HepG2 (cell line): ENCODE results near the gene AGK. TPM values are rescaled to one million over a fixed set of nuclear protein-coding genes. Genes with fewer than 3 reads are reported as not detected.
A peak's percentile ranks its signal among the peaks of the same experiment; 100 is the strongest.

ENCODE experiments used
- ATAC-seq: fragments of 200-7000 bp; cut with Tn5 transposase; 3 replicates; pipeline ENCODE4 v1.9.1; 2020; ENCODE audit warnings: mild to moderate bottlenecking, moderate library complexity
- BruUV-seq: library from RNA; stranded (reverse); fragments of 400-500 nt; replicated peaks from 2 replicates; lab custom pipeline; 2021; lab: Mats Ljungman, UMichigan
- CTCF ChIA-PET: fragments of 300-600 bp; formaldehyde crosslinking; extraction: SDS; loops from one replicate; lab custom pipeline; 2021; ENCODE audit warnings: low total read pairs, inconsistent platforms, low intra/inter-chr PET ratio; lab: Yijun Ruan, JAX
- POLR2A ChIA-PET: fragments of 350-600 bp; sonication (Branson Sonifier 250); formaldehyde crosslinking; loops from one replicate; lab custom pipeline; 2020; ENCODE audit warnings: antibody characterized with exemption, inconsistent platforms; lab: Yijun Ruan, JAX
- DNase-seq: peaks from one replicate; pipeline ENCODE4 v3.0.0-alpha.2; 2015; ENCODE audit warnings: low spot score
- FAIRE-seq: peaks from 3 replicates; lab custom pipeline; 2011; peaks lifted over from hg19 to GRCh38; lab: Jason Lieb, UNC
- H2AFZ ChIP-seq: one replicate; pipeline ENCODE4 v1.6.1; 2011; ENCODE audit warnings: low read length, inconsistent platforms
- H3K27ac ChIP-seq: fragments of 300-600 bp; 3 replicates; pipeline ENCODE4 v1.8.0; 2011; ENCODE audit warnings: mixed run types, mild to moderate bottlenecking, mixed read lengths, low read length, inconsistent platforms; ENCODE audit not compliant: insufficient read depth; ENCODE audit errors: extremely low read length
- H3K27me3 ChIP-seq, 2 experiments: fragments of 200-600 bp in 1 of 2; 2 replicates in 1 of 2; 3 replicates in 1 of 2; pipeline versions ENCODE4 v1.6.0 to v1.8.0; 2011; ENCODE audit warnings: low read length in 2 of 2, mild to moderate bottlenecking in 2 of 2, moderate library complexity in 2 of 2, inconsistent platforms in 1 of 2; ENCODE audit not compliant: insufficient read depth in 2 of 2, control insufficient read depth in 1 of 2
- H3K36me3 ChIP-seq, 2 experiments: fragments of 200-600 bp in 1 of 2; replicated peaks in 1 of 2; 2 replicates in 1 of 2; 3 replicates in 1 of 2; pipeline versions ENCODE4 v1.5.1 to v1.8.0; 2011; ENCODE audit warnings: low read length in 2 of 2, inconsistent platforms in 1 of 2; ENCODE audit not compliant: insufficient read depth in 2 of 2, control insufficient read depth in 1 of 2
- H3K4me1 ChIP-seq: 2 replicates; pipeline ENCODE4 v1.5.1; 2012; ENCODE audit warnings: low read length, inconsistent platforms; ENCODE audit not compliant: insufficient read depth
- H3K4me2 ChIP-seq: 2 replicates; pipeline ENCODE4 v1.6.0; 2011; ENCODE audit warnings: low read depth, low read length, inconsistent platforms
- H3K4me3 ChIP-seq, 3 experiments: fragments of 200-600 bp in 1 of 3; sonication (generic), shearing (Covaris generic) in 1 of 3; replicated peaks in 1 of 3; 2 replicates each; pipeline ENCODE4 v1.5.1; 2011 to 2016; ENCODE audit warnings: low read length in 3 of 3, inconsistent platforms in 2 of 3, low read depth in 2 of 3, mild to moderate bottlenecking in 2 of 3, control low read depth in 1 of 3, mixed read lengths in 1 of 3; ENCODE audit not compliant: insufficient read depth in 1 of 3
- H3K79me2 ChIP-seq: one replicate; pipeline ENCODE4 v1.6.1; 2011; ENCODE audit warnings: low read length, inconsistent platforms; ENCODE audit not compliant: insufficient read depth
- H3K9ac ChIP-seq: 2 replicates; pipeline ENCODE4 v1.6.0; 2011; ENCODE audit warnings: mild to moderate bottlenecking, low read depth, low read length, inconsistent platforms; ENCODE audit not compliant: insufficient read depth
- H3K9me3 ChIP-seq: 2 replicates; pipeline ENCODE4 v1.5.1; 2012; ENCODE audit warnings: mild to moderate bottlenecking, low read length
- H4K20me1 ChIP-seq: 2 replicates; pipeline ENCODE4 v1.6.0; 2011; ENCODE audit warnings: inconsistent platforms, mild to moderate bottlenecking, low read length, moderate library complexity; ENCODE audit not compliant: insufficient read depth
- CERS6 ChIP-seq: sonication (generic); formaldehyde crosslinking; IDR thresholded peaks from 2 replicates; pipeline ENCODE4 v1.5.0; 2020; ENCODE audit warnings: missing genetic modification reagents
- MAFF ChIP-seq: IDR thresholded peaks from 2 replicates; pipeline ENCODE4 v1.6.1; 2011; ENCODE audit warnings: low read depth, low read length, improper control_type of control experiment
- MAFK ChIP-seq, 2 experiments: IDR thresholded peaks in 1 of 2; conservative IDR thresholded peaks in 1 of 2; 2 replicates each; pipeline ENCODE4 v1.6.1; 2011; ENCODE audit warnings: improper control_type of control experiment in 2 of 2, low read length in 2 of 2
- ZBTB42 ChIP-seq: sonication (generic); formaldehyde crosslinking; IDR thresholded peaks from 2 replicates; pipeline ENCODE4 v1.5.0; 2020; ENCODE audit warnings: mild to moderate bottlenecking, missing genetic modification reagents
- WGBS: methylation state at CpG from one replicate; pipeline ENCODE4 v1.1.6; 2017; ENCODE audit warnings: low lambda C conversion rate; 5-methylcytosine and 5-hydroxymethylcytosine counted together
- in situ Hi-C: cut with HindIII; loops from 2 replicates; pipeline ENCODE4 v1.10.0; 2017; ENCODE audit warnings: low pct_unique_long_range_greater_than_20kb; ENCODE audit not compliant: extremely low pct_ligation_motif_present
- intact Hi-C: fragments of 100-400 bp; cut with micrococcal nuclease; formaldehyde crosslinking; loops from one replicate; pipeline ENCODE4 v1.10.0; 2022; ENCODE audit not compliant: unreplicated experiment
- polyA plus RNA-seq, 8 experiments: library from polyadenylated mRNA; depleted of rRNA in 3 of 8; stranded (reverse) in 7 of 8; unstranded in 1 of 8; fragments of >200 nt; fragmentation: Illumina TruSeq in 4 of 8; extraction: Trizol in 4 of 8; gene quantifications; 2 replicates each; pipeline versions ENCODE4 v1.2.1 to v1.2.3, GENCODE V29; 2011 to 2016; ENCODE audit warnings: low read depth in 4 of 8, missing spikeins in 1 of 8, mixed read lengths in 1 of 8; ENCODE audit not compliant: insufficient read depth in 1 of 8
- total RNA-seq, 5 experiments: library from RNA; depleted of rRNA; stranded (reverse); fragments of >200 nt; fragmentation: Illumina TruSeq; extraction: Trizol; gene quantifications; 2 replicates each; pipeline ENCODE4 v1.2.3, GENCODE V29; 2016; ENCODE audit warnings: low read depth in 1 of 5

Gene AGK
- total and polyA plus RNA-seq, 2 of the 13 experiments (the other 11 are each of a cell fraction or from before 2014, with no cell fraction given): 23.7 to 30.1 TPM

GRCh38 chr7:141512597-141512996 lies 38.6 kb upstream of the AGK start:
- WGBS: 19% methylated on average over 2 of the region's 2 CpGs
- in situ Hi-C loops: no loop called here
- POLR2A ChIA-PET: no interaction called here

GRCh38 chr7:141513720-141514119 lies 37.5 kb upstream of the AGK start:
- Histone ChIP-seq H3K4me1 (peaks cover 8% of the 10 kb centered on the region; the same call in 1 of the 2 replicates), H2AFZ (no peak overlapping the region), H3K9ac (no peak overlapping the region), H3K36me3 (no peaks in the 10 kb centered on the region), H3K27me3 (peaks cover 2 to 46% of the 10 kb centered on the region in 2 experiments), H3K79me2 (no peaks in the 10 kb centered on the region), H4K20me1 (no peaks in the 10 kb centered on the region), H3K27ac (no peak overlapping the region), H3K9me3 (no peaks in the 10 kb centered on the region), H3K4me2 (no peak overlapping the region), H3K4me3 (no peak overlapping the region)
- no TSS peak for BruUV-seq
- TF ChIP-seq CERS6 (CRISPR knock-in tag): no peak
- 0% methylated on average over 1 of the region's 1 CpG for WGBS
- intact Hi-C loops (no loop called here), in situ Hi-C loops (no loop called here)
- ChIA-PET CTCF (no interaction called here), POLR2A (no interaction called here)
- FAIRE-seq: no peak
- no peak for DNase-seq
- ATAC-seq: no peak

More at GRCh38 chr7:141512597-141512996, 38.6 kb upstream of the AGK start:
- Histone ChIP-seq H3K4me1 (peaks cover 8% of the 10 kb centered on the region; the same call in 1 of the 2 replicates), H4K20me1 (no peaks in the 10 kb centered on the region), H3K9me3 (no peaks in the 10 kb centered on the region), H3K4me3 (no peak overlapping the region), H3K79me2 (no peaks in the 10 kb centered on the region), H2AFZ (no peak overlapping the region), H3K4me2 (peak overlapping the region; percentile 62; the same call in 1 of the 2 replicates), H3K36me3 (no peaks in the 10 kb centered on the region), H3K27me3 (peaks cover 1 to 45% of the 10 kb centered on the region in 2 experiments; a peak in 4 of 5 replicates), H3K9ac (no peak overlapping the region), H3K27ac (no peak overlapping the region)
- no peak for ATAC-seq
- intact Hi-C loops: no loop called here
- BruUV-seq: no TSS peak
- TF ChIP-seq MAFF: peak; percentile 64
- TF ChIP-seq ZBTB42 (CRISPR knock-in tag): no peak
- peak; percentile 74 to 78 for TF ChIP-seq MAFK (conservative IDR thresholded peaks at IDR 0.05 in 1 of 2, IDR thresholded peaks at IDR 0.05 in 1 of 2; ENCODE audit: low read length in 2 of 2)
- CTCF ChIA-PET: no interaction called here
- DNase-seq: no peak
- FAIRE-seq: no peak
